GM10266 (cell line): ENCODE data around the gene DUS4L.

Experiments used
- DNase-seq: peaks from one replicate; pipeline ENCODE4 v3.0.0; 2012; ENCODE audit errors: extremely low spot score
- CTCF ChIP-seq: IDR thresholded peaks from 2 replicates; pipeline ENCODE4 v1.5.1; 2012; ENCODE audit warnings: mild to moderate bottlenecking, low read depth; ENCODE audit not compliant: control insufficient read depth, insufficient read depth; ENCODE audit errors: missing control alignments

DUS4L gene

GRCh38 chr7:107614425-107614824, 50.7 kb downstream of the DUS4L start:
- no peak for TF ChIP-seq CTCF
- DNase-seq, result no peak

DNA sequence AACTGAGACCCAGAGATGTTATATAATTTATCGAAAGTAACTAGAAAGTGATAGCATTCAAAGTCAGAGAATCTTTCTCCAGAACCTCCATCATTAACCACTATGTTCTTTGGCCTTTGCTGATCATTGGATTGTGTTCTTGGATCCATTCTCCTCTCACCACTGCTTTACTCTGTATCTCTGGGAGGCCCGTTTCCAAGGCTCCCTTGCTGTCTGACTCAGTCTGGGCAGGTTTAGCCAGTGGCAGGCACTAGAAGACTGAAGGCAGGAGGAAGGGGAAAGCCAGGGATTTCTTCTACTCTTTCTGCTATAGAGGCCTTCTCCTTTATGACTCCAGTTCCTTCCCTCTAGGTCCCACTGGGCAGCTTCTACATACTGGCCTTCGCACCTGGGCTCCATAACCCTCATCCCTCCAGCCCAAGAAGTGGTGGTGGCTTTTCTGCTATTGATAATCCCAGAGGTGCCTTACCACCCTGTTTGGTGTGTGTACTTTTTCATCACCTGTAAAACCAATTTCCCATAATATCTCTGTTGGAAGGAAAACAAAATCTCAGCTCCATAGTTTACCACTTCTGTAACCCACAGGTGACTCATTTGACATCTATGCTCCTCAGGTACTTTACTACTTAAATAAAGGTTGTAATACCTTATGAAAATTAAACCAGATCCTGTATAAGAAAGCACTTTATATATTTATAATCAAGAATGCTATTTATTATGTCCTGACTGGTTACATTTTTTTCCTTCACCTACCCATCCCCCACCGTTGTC, 52.3 kb downstream of the DUS4L start:
- no peak for DNase-seq

DNA sequence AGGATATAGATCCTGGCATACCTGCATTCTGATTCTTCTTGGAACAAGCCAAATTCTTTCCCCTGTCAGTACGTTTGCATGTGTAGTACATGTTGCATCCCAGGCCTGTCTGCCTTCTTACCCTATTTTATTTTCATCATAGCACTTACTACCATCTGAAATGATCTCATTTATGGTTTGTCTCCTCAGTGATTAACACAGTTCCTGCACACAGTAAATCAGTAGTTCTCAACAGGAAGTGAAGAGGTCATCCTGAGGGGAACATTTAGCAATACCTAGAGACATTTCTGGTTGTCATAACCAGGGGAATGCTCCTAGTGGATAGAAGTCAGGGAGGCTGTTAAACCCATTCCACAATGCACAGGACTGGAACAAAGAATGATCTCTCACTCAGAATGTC, 58.7 kb downstream of the DUS4L start:
- no peak for DNase-seq
- TF ChIP-seq CTCF, result no peak

More for the DNA sequence above, 52.3 kb downstream of the DUS4L start:
- TF ChIP-seq CTCF, result no peak

- DNase-seq, result no peak
- no peak for TF ChIP-seq CTCF
Measured at GRCh38 chr7:107622894-107623293, 59.1 kb downstream of the DUS4L start.

GRCh38 chr7:107627002-107627401, 63.2 kb downstream of the DUS4L start:
- no peak for DNase-seq
- TF ChIP-seq CTCF, result no peak
